Stomach smooth muscle (tissue), 2 donors: Measurements from ENCODE around the gene NCK2.

Source experiments
- H3K27ac ChIP-seq: one replicate; pipeline ENCODE4 v1.7.0; 2013; ENCODE audit warnings: mild to moderate bottlenecking, low read length, inconsistent platforms
- H3K27me3 ChIP-seq, 2 donors: one replicate each; pipeline ENCODE4 v1.7.0; 2013; ENCODE audit warnings: low read length in 2 of 2; ENCODE audit not compliant: insufficient read depth in 2 of 2, control insufficient read depth in 1 of 2
- H3K36me3 ChIP-seq, 2 donors: one replicate each; pipeline ENCODE4 v1.7.0; 2013; ENCODE audit warnings: low read length in 2 of 2; ENCODE audit not compliant: control insufficient read depth in 2 of 2, insufficient read depth in 2 of 2
- H3K4me1 ChIP-seq: one replicate; pipeline ENCODE4 v1.7.0; 2013; ENCODE audit warnings: low read length; ENCODE audit not compliant: control insufficient read depth, insufficient read depth
- H3K4me3 ChIP-seq, 2 donors: one replicate each; pipeline ENCODE4 v1.7.0; 2013; ENCODE audit warnings: low read length in 2 of 2
- H3K9ac ChIP-seq, 2 donors: one replicate each; pipeline ENCODE4 v1.7.0; 2013; ENCODE audit warnings: low read length in 2 of 2, mild to moderate bottlenecking in 1 of 2
- H3K9me3 ChIP-seq, 2 donors: one replicate each; pipeline ENCODE4 v1.7.0; 2013; ENCODE audit warnings: low read length in 2 of 2; ENCODE audit not compliant: control insufficient read depth in 2 of 2
- donor health status: healthy.
- donor health status: Pancreatic carcinoma.

Gene NCK2

DNA sequence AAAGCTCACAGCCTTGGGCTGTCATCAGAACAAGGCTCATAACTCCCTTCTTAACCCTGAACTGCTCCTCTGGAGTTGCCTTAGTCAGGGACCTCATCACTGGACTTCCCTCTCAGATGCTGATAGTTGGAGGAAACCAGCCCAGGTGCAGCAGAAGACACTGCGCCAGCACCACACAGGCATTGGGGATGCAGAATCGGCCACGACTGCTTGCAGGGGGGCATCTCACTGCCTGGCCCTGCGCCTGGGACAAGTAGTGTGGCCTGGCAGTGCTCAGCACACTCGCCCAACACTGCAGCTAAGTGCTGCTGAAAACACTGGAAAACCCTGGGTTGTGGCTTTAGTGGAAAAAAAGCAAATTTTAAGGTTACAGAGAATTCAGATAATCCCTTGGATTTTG is 68.7 kb downstream of the NCK2 start:
- Histone ChIP-seq H3K9me3 (no peaks in the 10 kb centered on the region), H3K36me3 (peaks cover 3 to 7% of the 10 kb centered on the region in 2 donors), H3K9ac (peak overlapping the region in 1 of 2 donors; percentile 21), H3K4me3 (no peak overlapping the region), H3K4me1 (peaks cover 53% of the 10 kb centered on the region), H3K27me3 (no peaks in the 10 kb centered on the region), H3K27ac (peak overlapping the region; percentile 53)

- H3K36me3 ChIP-seq: peaks cover 3 to 7% of the 10 kb centered on the region in 2 donors
- peak overlapping the region; percentile 56 for H3K27ac ChIP-seq
- H3K9me3 ChIP-seq: no peaks in the 10 kb centered on the region
- H3K4me3 ChIP-seq: peak overlapping the region in 1 of 2 donors; percentile 44
- peaks cover 52% of the 10 kb centered on the region for H3K4me1 ChIP-seq
- H3K27me3 ChIP-seq: no peaks in the 10 kb centered on the region
- H3K9ac ChIP-seq: no peak overlapping the region
These were observed 69.7 kb downstream of the NCK2 start for GRCh38 chr2:105814291-105814940.

DNA sequence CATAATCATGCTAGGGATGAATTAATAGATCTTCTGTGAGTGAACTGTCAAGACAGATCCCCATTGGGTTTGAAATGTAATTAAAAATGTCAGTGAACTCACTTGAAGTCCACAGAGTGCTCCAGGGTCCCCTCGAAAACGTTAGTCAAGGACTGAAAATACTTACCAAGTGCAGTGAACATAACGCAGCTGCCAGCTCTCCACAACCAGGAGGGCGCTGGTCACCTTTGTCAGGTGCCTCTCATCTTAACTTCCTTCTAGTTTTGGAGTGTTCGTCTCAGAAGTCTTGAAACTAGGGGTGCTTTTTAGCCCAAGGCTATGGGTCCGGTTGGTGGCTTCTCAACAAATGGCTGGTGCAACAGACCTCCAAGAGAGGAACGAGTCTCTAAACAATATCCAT is 70.7 kb downstream of the NCK2 start:
- Histone ChIP-seq H3K4me1 (peaks cover 46% of the 10 kb centered on the region), H3K4me3 (no peak overlapping the region), H3K9ac (no peak overlapping the region), H3K27me3 (no peaks in the 10 kb centered on the region), H3K27ac (peak overlapping the region; percentile 53), H3K9me3 (no peaks in the 10 kb centered on the region), H3K36me3 (peaks cover 3 to 7% of the 10 kb centered on the region in 2 donors)

DNA sequence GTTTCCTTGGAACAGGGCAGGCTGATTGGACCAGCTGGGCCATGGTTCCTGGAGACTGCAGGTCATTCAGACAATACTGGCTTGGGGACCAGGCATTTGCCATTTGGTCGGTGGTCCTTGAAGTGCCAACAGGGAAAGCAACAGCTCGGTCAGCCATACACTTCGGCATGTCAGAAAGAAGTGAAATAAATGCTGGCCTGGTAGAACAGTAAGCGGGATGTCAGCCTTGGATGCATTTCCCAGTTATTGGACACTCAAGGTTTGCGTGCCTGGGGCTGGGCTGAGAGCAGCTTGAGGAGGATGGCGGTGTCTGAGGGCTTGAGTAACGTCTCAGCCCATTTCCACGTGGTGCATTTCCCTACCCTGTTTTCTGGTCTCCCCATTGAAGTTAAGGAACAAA is 75.4 kb downstream of the NCK2 start:
- Histone ChIP-seq H3K27ac (no peak overlapping the region), H3K9ac (no peak overlapping the region), H3K36me3 (peaks cover 3 to 7% of the 10 kb centered on the region in 2 donors), H3K4me3 (no peak overlapping the region), H3K4me1 (peaks cover 44% of the 10 kb centered on the region), H3K9me3 (no peaks in the 10 kb centered on the region), H3K27me3 (no peaks in the 10 kb centered on the region)

DNA sequence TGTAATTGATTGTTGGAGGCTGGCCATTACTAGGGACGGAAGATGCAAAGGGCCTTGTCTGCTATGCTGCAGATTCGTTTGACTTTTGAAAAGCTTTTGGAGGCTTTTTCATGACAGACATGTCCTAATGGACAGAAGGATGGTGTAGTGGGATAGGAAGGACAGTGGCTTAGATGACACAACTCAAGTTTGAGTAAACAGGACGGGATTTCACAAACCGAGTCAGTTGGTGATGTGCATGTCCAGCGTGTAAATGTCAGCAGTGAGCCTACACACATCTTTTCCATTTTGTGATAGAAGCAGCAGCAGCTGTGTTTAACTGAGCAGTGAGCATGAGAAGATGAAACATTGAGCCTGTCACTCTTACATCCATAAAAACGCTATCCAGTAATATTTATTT is 76.0 kb downstream of the NCK2 start:
- Histone ChIP-seq H3K36me3 (peaks cover 3 to 7% of the 10 kb centered on the region in 2 donors), H3K27me3 (no peaks in the 10 kb centered on the region), H3K9ac (no peak overlapping the region), H3K4me1 (peaks cover 40% of the 10 kb centered on the region), H3K4me3 (no peak overlapping the region), H3K27ac (no peak overlapping the region), H3K9me3 (no peaks in the 10 kb centered on the region)

GRCh38 chr2:105821428-105822125 is 76.9 kb downstream of the NCK2 start:
- Histone ChIP-seq H3K9ac (no peak overlapping the region), H3K4me1 (peaks cover 36% of the 10 kb centered on the region), H3K4me3 (no peak overlapping the region), H3K36me3 (peaks cover 3 to 7% of the 10 kb centered on the region in 2 donors), H3K27me3 (no peaks in the 10 kb centered on the region), H3K27ac (no peak overlapping the region), H3K9me3 (no peaks in the 10 kb centered on the region)

- H3K4me1 ChIP-seq: peaks cover 36% of the 10 kb centered on the region
- H3K27ac ChIP-seq: no peak overlapping the region
- H3K27me3 ChIP-seq: no peaks in the 10 kb centered on the region
- no peaks in the 10 kb centered on the region for H3K9me3 ChIP-seq
- H3K9ac ChIP-seq: no peak overlapping the region
- H3K36me3 ChIP-seq: peaks cover under 1 to 2% of the 10 kb centered on the region in 2 donors
- H3K4me3 ChIP-seq: no peak overlapping the region
These were observed 77.5 kb downstream of the NCK2 start for GRCh38 chr2:105822186-105822585.

GRCh38 chr2:105824446-105824845 is 79.7 kb downstream of the NCK2 start:
- Histone ChIP-seq H3K27ac (peak overlapping the region; percentile 46), H3K27me3 (no peaks in the 10 kb centered on the region), H3K36me3 (no peaks in the 10 kb centered on the region), H3K4me1 (peaks cover 36% of the 10 kb centered on the region), H3K9me3 (no peaks in the 10 kb centered on the region), H3K9ac (no peak overlapping the region), H3K4me3 (no peak overlapping the region)

DNA sequence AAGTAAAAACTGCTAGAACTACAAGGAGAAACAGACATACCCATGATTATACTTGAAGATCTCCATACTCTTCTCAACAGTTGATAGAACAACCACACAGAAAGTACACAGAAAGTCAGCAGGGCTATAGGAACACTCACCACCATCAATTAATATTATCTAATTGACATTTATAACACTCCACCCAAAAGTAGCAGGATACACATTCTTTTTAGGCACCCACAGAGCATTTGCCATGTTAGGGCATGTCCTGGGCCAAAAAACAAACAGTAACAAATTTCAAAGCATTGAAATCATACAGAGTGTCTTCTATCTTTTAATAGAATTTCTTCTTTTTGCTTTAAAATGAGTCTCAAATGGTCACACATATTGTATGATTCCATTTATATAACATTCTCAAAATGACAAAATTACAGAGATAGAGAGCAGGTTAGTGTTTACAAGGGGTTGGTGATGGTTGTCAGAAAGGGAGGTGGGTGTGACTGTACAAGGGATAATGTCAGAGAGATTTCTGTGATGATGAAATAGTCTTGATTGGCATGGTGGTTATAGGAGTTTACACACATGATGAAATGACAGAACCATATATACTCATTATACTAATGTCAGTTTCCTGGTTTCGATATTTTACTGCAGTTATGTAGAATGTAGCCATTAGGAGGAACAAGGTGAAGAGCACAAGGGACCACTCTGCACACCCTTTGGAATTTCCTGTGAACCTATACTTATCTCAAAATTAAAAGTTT is 82.8 kb downstream of the NCK2 start:
- Histone ChIP-seq H3K27ac (no peak overlapping the region), H3K27me3 (no peaks in the 10 kb centered on the region), H3K4me3 (no peak overlapping the region), H3K9ac (no peak overlapping the region), H3K9me3 (peaks cover 0 to 4% of the 10 kb centered on the region in 2 donors), H3K36me3 (no peaks in the 10 kb centered on the region), H3K4me1 (peaks cover 22% of the 10 kb centered on the region)

- Histone ChIP-seq H3K36me3 (no peaks in the 10 kb centered on the region), H3K27ac (no peak overlapping the region), H3K9ac (no peak overlapping the region), H3K9me3 (peaks cover 0 to 5% of the 10 kb centered on the region in 2 donors), H3K4me1 (peaks cover 14% of the 10 kb centered on the region), H3K27me3 (no peaks in the 10 kb centered on the region), H3K4me3 (no peak overlapping the region)
These were observed 83.8 kb downstream of the NCK2 start for GRCh38 chr2:105828558-105828957.
